K562 (cell line): Measurements from ENCODE around the gene DAPK3. TPM values are rescaled to one million over a fixed set of nuclear protein-coding genes. Genes with fewer than 3 reads are reported as not detected.

ENCODE experiments used
- E2F5 ChIP-seq: sonication (generic); formaldehyde crosslinking; IDR thresholded peaks from 2 replicates; pipeline ENCODE4 v1.8.0; 2022; ENCODE audit warnings: mild to moderate bottlenecking, missing genetic modification reagents
- GATAD2A ChIP-seq: fragments of 450-650 bp; IDR thresholded peaks from 2 replicates; pipeline ENCODE4 v1.6.1; 2017
- GATAD2B ChIP-seq: fragments of 450-650 bp; IDR thresholded peaks from 2 replicates; pipeline ENCODE4 v1.6.1; 2017; ENCODE audit warnings: mild to moderate bottlenecking, borderline replicate concordance
- HOXB6 ChIP-seq: fragments of 250-450 bp; sonication (Bioruptor Pico); IDR thresholded peaks from 2 replicates; pipeline ENCODE4 v1.5.1; 2022; ENCODE audit warnings: mild to moderate bottlenecking, borderline replicate concordance
- KLF10 ChIP-seq: fragments of 250-450 bp; sonication (Bioruptor Pico); IDR thresholded peaks from 2 replicates; pipeline ENCODE4 v1.6.1; 2021; ENCODE audit warnings: matching md5 sums
- MAZ ChIP-seq, 2 experiments: fragments of 450-650 bp in 1 of 2; sonication (generic) in 1 of 2; formaldehyde crosslinking; IDR thresholded peaks in 1 of 2; conservative IDR thresholded peaks in 1 of 2; 2 replicates each; pipeline versions ENCODE4 v1.4.0 to v1.5.0; 2020; ENCODE audit warnings: mild to moderate bottlenecking in 1 of 2, missing genetic modification reagents in 1 of 2
- MBD1 ChIP-seq: fragments of 250-450 bp; sonication (Bioruptor Pico); IDR thresholded peaks from 2 replicates; pipeline ENCODE4 v1.8.0; 2022; ENCODE audit warnings: inconsistent platforms
- NCOA1 ChIP-seq: fragments of 450-650 bp; IDR thresholded peaks from 2 replicates; pipeline ENCODE4 v1.6.1; 2016; ENCODE audit warnings: low read depth
- NFIC ChIP-seq: fragments of 450-650 bp; IDR thresholded peaks from 2 replicates; pipeline ENCODE4 v1.6.1; 2017; ENCODE audit warnings: mild to moderate bottlenecking, inconsistent platforms
- NR1H2 ChIP-seq: sonication (generic); formaldehyde crosslinking; IDR thresholded peaks from 2 replicates; pipeline ENCODE4 v1.4.0; 2020; ENCODE audit warnings: mild to moderate bottlenecking, missing genetic modification reagents
- POLR2A ChIP-seq: fragments of 450-650 bp; conservative IDR thresholded peaks from 2 replicates; pipeline ENCODE4 v1.6.1; 2016
- RNF2 ChIP-seq: sonication (generic); IDR thresholded peaks from 2 replicates; pipeline ENCODE4 v1.6.1; 2016
- SAFB2 ChIP-seq: fragments of 200-400 bp; formaldehyde crosslinking; IDR thresholded peaks from 2 replicates; pipeline ENCODE4 v1.6.1; 2018; ENCODE audit warnings: borderline replicate concordance, low read length, low read depth, moderate library complexity; ENCODE audit not compliant: severe bottlenecking
- SMARCA4 ChIP-seq: fragments of 450-650 bp; IDR thresholded peaks from 2 replicates; pipeline ENCODE4 v1.6.1; 2016
- SMARCC2 ChIP-seq: fragments of 450-650 bp; IDR thresholded peaks from 2 replicates; pipeline ENCODE4 v1.6.1; 2017; ENCODE audit warnings: antibody characterized with exemption, moderate library complexity, mild to moderate bottlenecking, low read depth
- STAG1 ChIP-seq: sonication (generic); formaldehyde crosslinking; IDR thresholded peaks from 2 replicates; pipeline ENCODE4 v1.5.0; 2020; ENCODE audit warnings: missing genetic modification reagents, borderline replicate concordance
- TCF3 ChIP-seq: sonication (generic); formaldehyde crosslinking; IDR thresholded peaks from 2 replicates; pipeline ENCODE4 v1.4.0; 2020; ENCODE audit warnings: mild to moderate bottlenecking, missing genetic modification reagents
- THRA ChIP-seq: fragments of 450-650 bp; IDR thresholded peaks from 2 replicates; pipeline ENCODE4 v1.6.1; 2017; ENCODE audit warnings: mild to moderate bottlenecking, moderate library complexity
- ZKSCAN1 ChIP-seq: fragments of 150-350 bp; IDR thresholded peaks from 2 replicates; pipeline ENCODE4 v1.6.1; 2016; ENCODE audit warnings: low read depth, low read length
- ZNF23 ChIP-seq: fragments of 250-450 bp; sonication (Bioruptor Pico); IDR thresholded peaks from 2 replicates; pipeline ENCODE4 v1.4.0; 2020; ENCODE audit warnings: mild to moderate bottlenecking
- ZNF444 ChIP-seq: fragments of 250-450 bp; sonication (Bioruptor Pico); IDR thresholded peaks from 2 replicates; pipeline ENCODE4 v1.4.0; 2020; ENCODE audit warnings: mild to moderate bottlenecking, moderate library complexity
- polyA plus RNA-seq, 8 experiments: library from polyadenylated mRNA; depleted of rRNA in 4 of 8; stranded (reverse) in 5 of 8; unstranded in 3 of 8; fragments of >200 nt; fragmentation: Nextera tagmentation in 2 of 8; fragmentation: Illumina TruSeq in 1 of 8; extraction: Ambion mirVana in 2 of 8; extraction: Trizol in 1 of 8; gene quantifications; 2 replicates each; pipeline versions ENCODE4 v1.2.1 to v1.2.3, GENCODE V29; 2011 to 2014; ENCODE audit warnings: inconsistent platforms in 1 of 8, missing spikeins in 1 of 8
- total RNA-seq, 7 experiments: library from RNA; depleted of rRNA in 6 of 7; stranded (reverse); fragments of >200 nt in 6 of 7; fragmentation: Illumina TruSeq in 2 of 7; extraction: Trizol in 2 of 7; gene quantifications; 2 replicates each; pipeline versions ENCODE4 v1.2.1 to v1.2.3, GENCODE V29; 2011 to 2021; ENCODE audit warnings: low replicate concordance in 1 of 7
- TF ChIP-seq, protein P1 (sequence below): fragments of 250-450 bp; sonication (Bioruptor Pico); IDR thresholded peaks from 2 replicates; pipeline ENCODE4 v1.8.0; 2021; ENCODE audit warnings: mild to moderate bottlenecking, moderate library complexity
- TF ChIP-seq, protein P2 (sequence below): IDR thresholded peaks from 2 replicates; pipeline ENCODE4 v1.6.1; 2012; ENCODE audit warnings: low read depth, low read length, improper control_type of control experiment, borderline replicate concordance

The DAPK3 gene
- total and polyA plus RNA-seq, 9 of the 15 experiments (the other 6 are each of a cell fraction or from before 2014, with no cell fraction given), result 0.14 to 63.4 (median 25.0) TPM

GRCh38 chr19:3986260-3987041, 15.6 kb upstream of the DAPK3 start (continued):
- TF ChIP-seq, protein P1, sequence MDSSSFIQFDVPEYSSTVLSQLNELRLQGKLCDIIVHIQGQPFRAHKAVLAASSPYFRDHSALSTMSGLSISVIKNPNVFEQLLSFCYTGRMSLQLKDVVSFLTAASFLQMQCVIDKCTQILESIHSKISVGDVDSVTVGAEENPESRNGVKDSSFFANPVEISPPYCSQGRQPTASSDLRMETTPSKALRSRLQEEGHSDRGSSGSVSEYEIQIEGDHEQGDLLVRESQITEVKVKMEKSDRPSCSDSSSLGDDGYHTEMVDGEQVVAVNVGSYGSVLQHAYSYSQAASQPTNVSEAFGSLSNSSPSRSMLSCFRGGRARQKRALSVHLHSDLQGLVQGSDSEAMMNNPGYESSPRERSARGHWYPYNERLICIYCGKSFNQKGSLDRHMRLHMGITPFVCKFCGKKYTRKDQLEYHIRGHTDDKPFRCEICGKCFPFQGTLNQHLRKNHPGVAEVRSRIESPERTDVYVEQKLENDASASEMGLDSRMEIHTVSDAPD (CRISPR knock-in tag), result no peak
- TF ChIP-seq SAFB2 (no peak), GATAD2B (no peak), ZNF23 (CRISPR knock-in tag) (no peak), RNF2 (peak; percentile 46; the same call in 1 of the 2 replicates), MAZ (CRISPR knock-in tag; conservative IDR thresholded peaks at IDR 0.05 in 1 of 2, IDR thresholded peaks at IDR 0.05 in 1 of 2) (peak in 1 of 2 experiments; percentile 33; a peak in 2 of 4 replicates), STAG1 (CRISPR knock-in tag) (no peak; the same call in 1 of the 2 replicates), KLF10 (CRISPR knock-in tag) (no peak), NFIC (peak; percentile 20; the same call in 1 of the 2 replicates), SMARCC2 (no peak), MBD1 (CRISPR knock-in tag) (0 out of 2 replicates have a peak, but pooled peaks have one; percentile 9), NCOA1 (peak; percentile 56; the same call in 1 of the 2 replicates), TCF3 (CRISPR knock-in tag) (no peak), NR1H2 (CRISPR knock-in tag) (no peak), E2F5 (CRISPR knock-in tag) (no peak), SMARCA4 (peak; percentile 21; the same call in 1 of the 2 replicates), GATAD2A (no peak), HOXB6 (CRISPR knock-in tag) (no peak), THRA (peak; percentile 99; the same call in 1 of the 2 replicates), ZNF444 (CRISPR knock-in tag) (no peak), POLR2A (0 out of 2 replicates have a peak, but pooled peaks have one; percentile 34), ZKSCAN1 (peak; percentile 98)
- TF ChIP-seq, protein P2, sequence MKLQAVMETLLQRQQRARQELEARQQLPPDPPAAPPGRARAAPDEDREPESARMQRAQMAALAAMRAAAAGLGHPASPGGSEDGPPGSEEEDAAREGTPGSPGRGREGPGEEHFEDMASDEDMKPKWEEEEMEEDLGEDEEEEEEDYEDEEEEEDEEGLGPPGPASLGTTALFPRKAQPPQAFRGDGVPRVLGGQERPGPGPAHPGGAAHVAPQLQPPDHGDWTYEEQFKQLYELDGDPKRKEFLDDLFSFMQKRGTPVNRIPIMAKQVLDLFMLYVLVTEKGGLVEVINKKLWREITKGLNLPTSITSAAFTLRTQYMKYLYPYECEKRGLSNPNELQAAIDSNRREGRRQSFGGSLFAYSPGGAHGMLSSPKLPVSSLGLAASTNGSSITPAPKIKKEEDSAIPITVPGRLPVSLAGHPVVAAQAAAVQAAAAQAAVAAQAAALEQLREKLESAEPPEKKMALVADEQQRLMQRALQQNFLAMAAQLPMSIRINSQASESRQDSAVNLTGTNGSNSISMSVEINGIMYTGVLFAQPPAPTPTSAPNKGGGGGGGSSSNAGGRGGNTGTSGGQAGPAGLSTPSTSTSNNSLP, result peak; percentile 89
